ENCODE measurements around the gene SNAP91.
"Not testable (repeated sequence)": the region's sequence is repeated elsewhere in the genome, so short reads cannot be mapped to it uniquely, and the experiment has no call there.

The SNAP91 gene, protein sequence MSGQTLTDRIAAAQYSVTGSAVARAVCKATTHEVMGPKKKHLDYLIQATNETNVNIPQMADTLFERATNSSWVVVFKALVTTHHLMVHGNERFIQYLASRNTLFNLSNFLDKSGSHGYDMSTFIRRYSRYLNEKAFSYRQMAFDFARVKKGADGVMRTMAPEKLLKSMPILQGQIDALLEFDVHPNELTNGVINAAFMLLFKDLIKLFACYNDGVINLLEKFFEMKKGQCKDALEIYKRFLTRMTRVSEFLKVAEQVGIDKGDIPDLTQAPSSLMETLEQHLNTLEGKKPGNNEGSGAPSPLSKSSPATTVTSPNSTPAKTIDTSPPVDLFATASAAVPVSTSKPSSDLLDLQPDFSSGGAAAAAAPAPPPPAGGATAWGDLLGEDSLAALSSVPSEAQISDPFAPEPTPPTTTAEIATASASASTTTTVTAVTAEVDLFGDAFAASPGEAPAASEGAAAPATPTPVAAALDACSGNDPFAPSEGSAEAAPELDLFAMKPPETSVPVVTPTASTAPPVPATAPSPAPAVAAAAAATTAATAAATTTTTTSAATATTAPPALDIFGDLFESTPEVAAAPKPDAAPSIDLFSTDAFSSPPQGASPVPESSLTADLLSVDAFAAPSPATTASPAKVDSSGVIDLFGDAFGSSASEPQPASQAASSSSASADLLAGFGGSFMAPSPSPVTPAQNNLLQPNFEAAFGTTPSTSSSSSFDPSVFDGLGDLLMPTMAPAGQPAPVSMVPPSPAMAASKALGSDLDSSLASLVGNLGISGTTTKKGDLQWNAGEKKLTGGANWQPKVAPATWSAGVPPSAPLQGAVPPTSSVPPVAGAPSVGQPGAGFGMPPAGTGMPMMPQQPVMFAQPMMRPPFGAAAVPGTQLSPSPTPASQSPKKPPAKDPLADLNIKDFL

DNA sequence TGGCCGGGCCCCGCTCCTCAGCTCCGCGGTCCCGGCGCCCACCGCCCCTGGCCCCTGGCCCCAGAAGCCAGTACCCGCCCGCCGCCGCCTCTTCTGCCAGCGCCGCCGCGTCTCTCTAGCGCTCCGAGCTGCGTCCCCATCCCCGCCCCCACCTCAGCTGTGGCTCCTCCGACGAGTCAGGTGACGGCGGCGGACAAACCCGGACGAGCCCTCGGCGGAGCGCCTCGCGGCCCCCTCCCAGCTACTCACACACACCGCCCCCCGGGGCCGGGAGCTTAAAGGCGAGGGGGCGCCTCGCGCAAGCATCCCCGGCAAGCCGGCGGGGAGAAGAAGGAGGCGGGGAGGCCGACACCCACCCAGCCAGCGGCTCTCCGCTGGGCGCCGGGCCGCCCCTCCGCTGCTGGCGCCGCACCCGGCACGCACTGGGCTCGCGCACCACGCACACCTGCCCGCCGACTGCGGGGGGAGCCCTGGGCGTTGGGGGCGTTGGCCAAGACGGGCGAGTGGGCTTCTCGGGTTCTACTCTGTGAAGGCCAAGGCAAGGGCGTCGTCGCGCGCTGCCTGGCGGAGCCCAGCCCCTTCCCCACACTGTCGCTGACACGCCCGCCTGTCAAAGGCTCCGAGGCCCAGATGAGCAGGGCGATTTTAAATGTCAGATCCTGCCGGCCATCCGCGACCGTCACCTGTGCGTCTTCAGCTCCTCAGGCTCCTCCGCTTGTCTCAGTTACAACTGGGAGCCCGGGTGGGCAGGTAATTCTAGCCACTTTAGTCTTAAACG is at the start of gene SNAP91:
TSS of gene SNAP91 (minus strand) at position 132 of the 778 bp plus-strand sequence. CDS start 1,174 bp downstream, outside the sequence.
- DNase-seq, result no peak

- no peak for DNase-seq
Measured at GRCh38 chr6:83758533-83758932, 49.6 kb upstream of the SNAP91 start.

DNA sequence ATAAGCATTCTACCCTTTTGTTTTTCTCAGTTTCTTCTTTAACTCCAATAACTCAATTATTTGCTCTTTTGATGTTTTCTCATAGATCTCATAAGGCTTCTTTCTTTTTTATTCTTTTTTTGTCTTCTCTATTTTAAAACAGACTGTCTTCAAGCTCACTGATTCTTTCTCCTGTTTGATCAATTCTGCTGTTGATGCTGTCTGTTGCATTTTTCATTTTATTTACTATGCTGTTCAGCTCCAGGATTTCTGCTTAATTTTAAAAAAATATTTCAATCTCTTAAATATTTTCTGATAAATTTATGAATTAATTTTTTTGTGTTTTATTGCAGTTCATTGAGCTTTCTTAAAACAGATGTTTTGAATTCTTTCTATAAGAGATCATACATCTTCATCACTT is 48.1 kb upstream of the SNAP91 start:
- DNase-seq, result no peak

GRCh38 chr6:83756565-83756964 is 47.7 kb upstream of the SNAP91 start:
- DNase-seq, result no peak

DNA sequence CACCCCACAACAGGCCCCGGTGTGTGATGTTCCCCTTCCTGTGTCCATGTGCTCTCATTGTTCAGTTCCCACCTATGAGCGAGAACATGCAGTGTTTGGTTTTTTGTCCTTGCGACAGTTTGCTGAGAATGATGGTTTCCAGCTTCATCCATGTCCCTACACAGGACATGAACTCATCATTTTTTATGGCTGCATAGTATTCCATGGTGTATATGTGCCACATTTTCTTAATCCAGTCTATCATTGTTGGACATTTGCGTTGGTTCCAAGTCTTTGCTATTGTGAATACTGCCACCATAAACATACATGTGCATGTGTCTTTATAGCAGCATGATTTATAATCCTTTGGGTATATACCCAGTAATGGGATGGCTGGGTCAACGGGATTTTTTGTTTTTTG is 43.5 kb upstream of the SNAP91 start:
- DNase-seq, result not testable (repeated sequence)

DNA sequence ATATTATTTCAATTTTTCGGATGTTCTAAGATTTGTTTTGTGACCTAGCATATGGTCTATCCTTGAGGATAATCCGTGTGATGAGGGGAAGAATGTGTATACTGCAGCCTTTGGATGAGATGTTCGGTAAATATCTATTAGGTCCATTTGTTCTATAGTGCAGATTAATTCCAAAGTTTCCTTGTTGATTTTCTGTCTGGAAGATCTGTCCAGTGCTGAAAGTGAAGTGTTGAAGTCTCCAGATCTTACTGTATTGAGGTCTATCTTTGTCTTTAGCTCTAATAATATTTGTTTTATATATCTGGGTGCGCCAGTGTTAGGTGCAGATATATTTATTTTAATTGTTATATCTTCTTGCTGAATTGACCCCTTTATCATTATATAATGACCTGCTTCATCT is 32.2 kb upstream of the SNAP91 start:
- no peak for DNase-seq

DNA sequence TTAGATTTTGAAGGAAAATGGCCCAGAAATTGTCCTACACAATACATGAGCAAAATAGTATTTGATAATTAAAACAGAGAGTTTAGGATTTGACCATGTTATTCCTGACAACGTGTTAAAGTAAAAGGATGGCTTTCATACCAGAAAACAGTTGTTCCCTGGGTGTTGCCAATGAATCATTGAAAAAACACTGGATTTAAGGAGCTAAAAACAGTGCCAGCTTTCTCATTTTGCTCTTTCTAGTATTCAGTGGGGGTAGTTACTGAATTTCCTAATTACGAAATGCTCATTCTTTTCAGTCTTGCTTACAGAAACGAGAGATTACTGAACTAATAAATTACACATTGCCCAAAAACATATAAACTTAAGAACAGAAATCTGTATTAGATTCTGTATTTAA is 26.6 kb upstream of the SNAP91 start:
- no peak for DNase-seq

GRCh38 chr6:83729871-83730270 is 21.0 kb upstream of the SNAP91 start:
- no peak for DNase-seq

- no peak for DNase-seq
Measured at GRCh38 chr6:83722876-83723275, 14.0 kb upstream of the SNAP91 start.

GRCh38 chr6:83717809-83718208 is 8.9 kb upstream of the SNAP91 start:
- no peak for DNase-seq

GRCh38 chr6:83711958-83712357 is 3.1 kb upstream of the SNAP91 start:
- DNase-seq, result no peak

DNA sequence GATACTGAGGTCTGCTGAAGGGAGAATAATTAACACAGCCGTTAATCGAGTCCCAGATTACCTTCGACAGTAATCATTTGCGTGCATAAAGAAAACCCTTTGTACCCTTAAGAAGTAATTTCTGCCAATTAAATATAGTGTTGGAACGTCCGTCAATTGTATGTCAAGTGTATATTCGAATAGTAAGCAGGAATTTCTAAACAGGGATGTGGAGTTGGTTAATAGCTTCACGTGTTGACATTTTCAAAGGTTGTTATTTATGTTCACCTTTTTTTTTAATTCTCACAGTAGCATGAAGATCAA is 798 bp upstream of the SNAP91 start:
- DNase-seq, result no peak

GRCh38 chr6:83708546-83708969 is 343 bp downstream of the SNAP91 start:
- DNase-seq, result no peak

DNA sequence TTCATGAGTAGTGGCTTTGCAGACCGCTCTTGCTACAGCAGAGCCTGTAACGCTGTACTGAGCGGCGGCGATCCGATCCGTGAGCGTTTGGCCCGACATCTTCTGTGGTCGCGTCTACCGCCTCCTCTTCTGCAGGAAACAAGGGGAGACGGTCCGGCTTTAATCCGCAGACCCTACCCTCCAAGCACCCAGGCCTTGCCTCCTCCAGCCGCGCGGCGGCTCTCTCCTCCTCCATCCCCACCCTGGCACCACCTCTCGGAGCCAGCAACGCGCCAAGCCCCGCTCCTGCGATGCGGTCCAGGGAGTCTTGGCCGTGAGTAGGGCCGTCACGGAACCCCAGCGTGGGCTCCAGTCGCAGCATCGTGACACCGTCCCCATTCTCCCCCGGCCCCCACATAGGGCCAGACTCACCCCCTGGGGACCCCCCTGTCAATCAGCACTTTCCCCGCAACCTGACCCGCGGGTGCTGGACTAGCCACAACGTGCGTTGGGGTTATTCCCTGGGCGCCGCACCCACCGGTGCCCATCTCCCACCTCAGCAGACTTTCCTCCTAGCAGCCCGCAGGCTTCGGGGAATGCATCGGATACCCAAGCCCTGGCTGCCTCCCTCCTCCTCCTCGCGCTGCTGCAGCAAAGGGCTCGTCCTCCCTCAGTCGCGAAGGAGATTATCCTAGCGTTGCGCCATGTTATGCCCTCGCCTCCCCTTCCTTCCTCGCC is 914 bp downstream of the SNAP91 start:
- DNase-seq, result no peak

DNA sequence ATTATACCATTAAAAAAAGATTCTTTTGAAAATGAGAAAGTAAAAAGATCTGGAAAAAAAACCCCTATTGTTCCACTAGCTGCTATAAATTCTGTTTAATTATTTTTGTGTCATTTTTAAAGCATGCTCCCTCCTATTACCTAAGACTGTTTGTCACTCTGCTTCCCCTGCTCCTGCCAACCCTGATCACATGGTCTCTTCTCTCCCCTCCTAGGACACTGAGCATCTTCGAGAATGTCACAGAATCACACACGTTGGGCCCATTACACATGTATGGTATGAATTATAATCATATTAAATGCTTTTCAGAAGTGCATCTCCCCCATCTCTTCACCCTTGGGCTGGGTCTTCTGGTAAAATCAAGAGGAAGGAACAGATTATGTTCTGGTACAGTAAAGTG is 6.2 kb downstream of the SNAP91 start:
- no peak for DNase-seq

GRCh38 chr6:83702077-83702476 is 6.8 kb downstream of the SNAP91 start:
- no peak for DNase-seq

DNA sequence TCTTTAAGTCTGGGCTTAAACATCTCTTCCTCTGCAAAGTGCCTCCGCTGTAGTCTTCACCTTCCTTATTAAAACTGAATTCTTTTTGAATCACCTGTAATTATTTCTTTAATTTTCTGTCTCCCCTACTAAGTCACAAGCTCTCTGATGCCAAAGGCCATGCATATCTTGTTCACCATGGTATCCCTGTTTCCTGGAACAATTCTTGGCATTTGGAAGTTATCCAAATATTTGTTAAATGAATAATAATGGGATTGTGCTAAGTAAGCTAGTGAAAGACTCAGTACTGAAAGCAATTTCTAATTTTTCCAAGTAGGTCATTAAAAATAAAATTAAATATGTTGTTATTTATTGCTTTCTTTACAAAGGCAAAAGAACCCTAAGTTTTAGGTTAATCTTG is 12.2 kb downstream of the SNAP91 start:
- DNase-seq, result no peak

GRCh38 chr6:83685481-83685880 is 23.4 kb downstream of the SNAP91 start:
- DNase-seq, result no peak

- no peak for DNase-seq
Measured at GRCh38 chr6:83677791-83678190, 31.1 kb downstream of the SNAP91 start.

- DNase-seq, result no peak
Measured at GRCh38 chr6:83637953-83638352, 70.9 kb downstream of the SNAP91 start.

- DNase-seq, result no peak
Measured at GRCh38 chr6:83636800-83637199, 72.1 kb downstream of the SNAP91 start.

GRCh38 chr6:83633609-83634008 is 75.3 kb downstream of the SNAP91 start:
- DNase-seq, result no peak

DNA sequence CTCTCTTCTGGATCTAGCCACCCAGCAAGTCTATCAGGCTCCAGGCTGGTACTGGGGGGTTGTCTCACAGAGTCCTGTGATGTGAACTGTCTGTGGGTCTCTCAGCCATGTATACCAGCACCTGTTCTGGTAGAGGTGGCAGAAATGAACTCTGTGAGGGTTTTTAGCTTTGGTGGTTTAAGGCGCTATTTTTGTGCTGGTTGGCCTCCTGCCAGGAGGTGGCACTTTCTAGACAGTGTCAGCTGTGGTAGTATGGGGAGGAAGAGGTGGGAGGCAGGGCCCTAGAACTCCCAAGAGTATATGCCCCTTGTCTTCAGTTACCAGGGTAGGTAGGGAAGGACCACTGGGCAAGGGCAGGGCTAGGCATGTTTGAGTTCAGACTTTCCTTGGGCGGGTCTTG is 75.8 kb downstream of the SNAP91 start:
- DNase-seq, result no peak

All from CD4-positive, alpha-beta T cell treated with Interleukin-17A for 1 hour (primary cell).